Measurements from ENCODE around the gene UBE2G1.
A peak's percentile ranks its signal among the peaks of the same experiment; 100 is the strongest.

The UBE2G1 gene

DNA sequence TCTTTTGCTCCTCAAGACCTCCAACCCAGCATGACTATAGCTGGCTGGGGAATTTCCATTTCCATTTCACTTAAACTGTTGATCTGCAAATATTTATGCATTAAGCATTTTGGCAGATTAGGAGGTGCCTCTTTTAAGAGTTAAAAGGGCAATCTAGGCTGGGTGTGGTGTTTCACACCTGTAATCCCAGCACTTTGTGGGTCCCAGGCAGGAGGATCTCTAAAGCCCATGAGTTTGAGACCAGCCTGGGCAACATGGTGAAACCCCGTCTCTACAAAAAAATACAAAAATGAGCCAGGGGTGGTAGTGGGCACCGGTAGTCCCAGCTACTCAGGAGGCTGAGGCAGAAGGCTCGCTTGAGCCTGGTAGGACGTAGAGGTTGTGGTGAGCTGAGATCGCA, 119.8 kb downstream of the UBE2G1 start:
- DNase-seq, result no peak

DNA sequence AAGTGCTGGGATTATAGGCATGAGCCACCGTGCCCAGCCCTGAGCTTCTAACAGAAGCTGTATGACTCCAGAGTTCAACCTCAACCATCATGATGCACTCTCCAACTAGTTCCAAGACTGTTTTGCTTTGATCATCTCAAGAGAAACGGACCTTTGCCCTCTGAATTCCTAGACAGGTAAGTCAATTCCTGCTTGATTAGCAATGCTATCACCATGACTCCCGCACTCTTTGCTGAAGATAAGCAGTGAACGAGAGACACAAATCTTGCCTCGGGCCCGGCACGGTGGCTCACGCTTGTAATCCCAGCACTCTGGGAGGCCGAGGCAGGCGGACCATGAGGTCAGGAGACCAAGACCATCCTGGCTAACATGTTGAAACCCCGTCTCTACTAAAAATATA, 124.9 kb downstream of the UBE2G1 start:
- no peak for DNase-seq

GRCh38 chr17:4236456-4236855, 130.0 kb downstream of the UBE2G1 start:
- DNase-seq, result no peak

DNA sequence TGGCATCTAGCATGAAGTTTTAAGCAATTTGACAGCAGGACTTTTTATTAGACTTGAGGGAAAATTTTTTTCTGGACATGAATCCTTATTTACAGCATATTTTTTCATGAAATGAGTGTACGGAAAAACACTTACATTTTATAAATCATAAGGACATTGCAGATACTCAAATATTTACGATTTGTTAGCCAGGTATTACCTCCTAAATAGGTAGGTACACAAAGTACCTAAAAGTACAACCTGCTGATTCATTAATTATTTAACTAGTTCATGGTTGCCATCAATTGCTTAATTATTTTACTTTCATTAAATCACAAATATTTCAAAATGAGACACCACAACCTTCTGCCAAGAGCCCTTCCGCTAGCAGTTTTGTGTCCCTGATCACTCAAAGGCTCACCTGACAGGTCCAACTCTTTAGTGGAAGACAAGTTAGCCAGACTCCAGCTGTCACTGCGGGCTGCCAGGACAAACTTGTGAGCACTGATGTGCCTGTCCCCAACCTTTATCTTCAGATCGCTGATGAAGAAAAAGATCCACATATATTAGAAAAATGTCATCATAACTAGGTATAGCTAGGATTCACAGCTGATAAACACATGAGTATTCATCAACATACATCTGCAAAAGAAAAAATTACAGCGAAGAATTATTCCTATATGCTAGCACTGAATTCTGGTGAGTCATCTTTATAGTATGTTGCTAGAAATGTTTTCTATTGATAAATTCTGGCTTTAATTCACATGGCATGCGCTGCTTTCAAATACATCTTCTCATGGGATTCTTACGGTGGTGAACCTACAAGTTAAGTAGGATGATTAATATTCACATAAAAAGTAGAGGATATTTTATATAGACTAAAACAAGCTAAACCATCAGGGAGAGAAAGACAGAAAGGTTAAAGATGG, 130.8 kb downstream of the UBE2G1 start:
- no peak for DNase-seq

DNA sequence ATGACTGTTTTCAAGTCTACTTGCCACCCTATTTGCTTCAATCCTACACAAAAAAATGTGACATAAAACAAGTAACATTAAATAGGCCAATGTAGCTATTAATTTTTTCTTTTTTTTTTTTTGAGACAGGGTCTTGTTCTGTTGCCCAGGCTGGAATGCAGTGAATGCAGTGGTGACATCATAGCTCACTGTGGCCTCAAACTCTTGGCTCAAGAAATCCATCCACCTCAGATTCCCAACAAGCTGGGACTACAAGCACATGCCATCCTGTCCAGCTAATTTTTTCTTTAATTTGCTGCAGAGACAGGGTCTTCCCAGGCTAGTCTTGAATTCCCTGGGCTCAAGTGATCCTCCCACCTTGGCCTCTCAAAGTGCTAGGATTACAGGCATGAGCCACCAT, 132.1 kb downstream of the UBE2G1 start:
- no peak for DNase-seq

GRCh38 chr17:4233668-4234258, 132.7 kb downstream of the UBE2G1 start:
- no peak for DNase-seq

GRCh38 chr17:4232168-4232813, 134.2 kb downstream of the UBE2G1 start:
- no peak for DNase-seq

GRCh38 chr17:4229627-4230541, 136.6 kb downstream of the UBE2G1 start:
- DNase-seq, result peak; percentile 42 to 90

- DNase-seq, result no peak
These were observed 144.4 kb downstream of the UBE2G1 start for GRCh38 chr17:4221899-4222659.

DNA sequence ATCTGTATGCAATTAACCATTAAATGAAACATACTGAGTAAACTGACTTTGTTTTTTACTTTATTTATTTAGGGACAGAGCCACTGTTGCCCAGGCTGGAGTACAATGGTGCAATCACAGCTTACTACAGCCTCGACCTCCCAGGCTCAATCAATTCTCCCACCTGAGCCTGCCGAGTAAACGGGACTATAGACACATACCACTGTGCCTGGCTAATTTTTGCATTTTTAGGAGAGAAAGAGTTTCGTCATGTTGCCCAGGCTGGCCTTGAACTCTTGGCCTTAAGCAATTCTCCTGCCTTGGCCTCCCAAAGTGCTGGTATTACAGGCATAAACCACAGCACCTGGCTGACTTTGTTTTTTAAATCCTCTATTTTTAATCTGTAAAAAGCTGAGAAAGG, 145.3 kb downstream of the UBE2G1 start:
- DNase-seq, result no peak

- DNase-seq, result no peak
These were observed 145.8 kb downstream of the UBE2G1 start for GRCh38 chr17:4220655-4221054.

All from SW 1271 (cell line).